ENCODE data around the gene KLHDC8B. TPM values are rescaled to one million over a fixed set of nuclear protein-coding genes. Genes with fewer than 3 reads are reported as not detected.

Gene KLHDC8B
- total RNA-seq, 2 experiments from 2014 or later, result 1.2 to 1.4 TPM

- Mint-ChIP-seq H3K27me3 (no peaks in the 10 kb centered on the region), H3K4me3 (no peak overlapping the region)
- CTCF ChIA-PET, result interaction anchor here (2.2 kb wide), 1 partner anchor 156 kb away, joined by 4 read pairs; the partner anchor contains the start of gene WDR6
Measured at GRCh38 chr3:49162751-49163419, 8.5 kb upstream of the KLHDC8B start.

GRCh38 chr3:49163609-49164008 lies 7.8 kb upstream of the KLHDC8B start:
- POLR2A ChIA-PET, result interaction anchor here (1.6 to 2.4 kb wide), 4 partner anchors 10 to 156 kb away, joined by 4 to 8 read pairs (median 6); partner anchors contain the start of genes IMPDH2, QRICH1 and WDR6
- H3K4me1 Mint-ChIP-seq, result peaks cover 39% of the 10 kb centered on the region
- H3K27ac Mint-ChIP-seq, result no peak overlapping the region
- no peak overlapping the region for H3K4me3 Mint-ChIP-seq
- H3K36me3 Mint-ChIP-seq (ENCODE audit: low read depth), result peaks cover 26% of the 10 kb centered on the region
- CTCF ChIA-PET, result interaction anchor here (2.2 kb wide), 1 partner anchor 156 kb away, joined by 4 read pairs; the partner anchor contains the start of gene WDR6
- H3K9me3 Mint-ChIP-seq, result peaks cover 2% of the 10 kb centered on the region
- DNase-seq, result no peak
- H3K27me3 Mint-ChIP-seq, result no peaks in the 10 kb centered on the region

More at GRCh38 chr3:49162751-49163419, 8.5 kb upstream of the KLHDC8B start:
- Mint-ChIP-seq H3K9me3 (peaks cover 2% of the 10 kb centered on the region), H3K36me3 (ENCODE audit: low read depth) (peaks cover 26% of the 10 kb centered on the region), H3K27ac (no peak overlapping the region), H3K4me1 (peaks cover 41% of the 10 kb centered on the region)
- POLR2A ChIA-PET, result interaction anchor here (1.6 to 1.9 kb wide), 2 partner anchors 69 to 134 kb away, joined by 4 to 6 read pairs; partner anchors contain the start of genes IMPDH2 and QRICH1
- DNase-seq, result no peak

- H3K36me3 Mint-ChIP-seq (ENCODE audit: low read depth), result peaks cover 26% of the 10 kb centered on the region
- peak overlapping the region; percentile 81 for H3K27ac Mint-ChIP-seq
- peaks cover 39% of the 10 kb centered on the region for H3K4me1 Mint-ChIP-seq
- peak overlapping the region; percentile 89 for H3K4me3 Mint-ChIP-seq
- POLR2A ChIA-PET, result interaction anchor here (0.6 to 2.4 kb wide), 10 partner anchors 9 to 449 kb away, joined by 3 to 16 read pairs (median 3); partner anchors contain the start of genes IP6K2, NDUFAF3, QRICH1 and WDR6
- CTCF ChIA-PET, result interaction anchor here (0.7 to 2.2 kb wide), 7 partner anchors 8 to 284 kb away, joined by 3 to 6 read pairs (median 3); partner anchors contain the start of genes USP19 and WDR6
- DNase-seq, result no peak
- H3K27me3 Mint-ChIP-seq, result no peaks in the 10 kb centered on the region
- H3K9me3 Mint-ChIP-seq, result peaks cover 2% of the 10 kb centered on the region
Measured at GRCh38 chr3:49164983-49165720, 6.2 kb upstream of the KLHDC8B start.

GRCh38 chr3:49165771-49166751 lies 5.3 kb upstream of the KLHDC8B start, which contains the start of gene CCDC71:
TSS of gene CCDC71 (minus strand) at chr3:49166331. CDS start at chr3:49164208, 2,123 bp downstream.
- ChIA-PET POLR2A (interaction anchor here (0.6 to 2.4 kb wide), 8 partner anchors 9 to 450 kb away, joined by 3 to 16 read pairs (median 4); partner anchors contain the start of genes IP6K2, NDUFAF3, QRICH1 and WDR6), CTCF (interaction anchor here (1.0 to 1.8 kb wide), 4 partner anchors 9 to 283 kb away, joined by 3 to 6 read pairs (median 3); partner anchors contain the start of gene USP19)
- Mint-ChIP-seq H3K4me1 (peaks cover 42% of the 10 kb centered on the region), H3K36me3 (ENCODE audit: low read depth) (peaks cover 26% of the 10 kb centered on the region), H3K27ac (peak within 1 kb of the TSS; percentile 83), H3K4me3 (peak within 1 kb of the TSS; percentile 89), H3K27me3 (no peaks in the 10 kb centered on the region), H3K9me3 (peaks cover 2% of the 10 kb centered on the region)
- peak; percentile 81 for DNase-seq

- Mint-ChIP-seq H3K36me3 (ENCODE audit: low read depth) (peaks cover 22% of the 10 kb centered on the region), H3K4me3 (peak overlapping the region; percentile 88), H3K27me3 (peaks cover under 1% of the 10 kb centered on the region), H3K4me1 (peaks cover 38% of the 10 kb centered on the region), H3K27ac (peak overlapping the region; percentile 83), H3K9me3 (peaks cover 2% of the 10 kb centered on the region)
- CTCF ChIA-PET, result no interaction called here
- POLR2A ChIA-PET, result no interaction called here
- DNase-seq, result no peak
Measured at GRCh38 chr3:49166752-49167556, 4.4 kb upstream of the KLHDC8B start.

- Mint-ChIP-seq H3K9me3 (peaks cover 2% of the 10 kb centered on the region), H3K27me3 (peaks cover 2% of the 10 kb centered on the region), H3K36me3 (ENCODE audit: low read depth) (peaks cover 3% of the 10 kb centered on the region), H3K27ac (no peak overlapping the region), H3K4me1 (peaks cover 18% of the 10 kb centered on the region), H3K4me3 (peak overlapping the region; percentile 76)
- DNase-seq, result no peak
- CTCF ChIA-PET, result interaction anchor here (0.6 to 2.8 kb wide), 19 partner anchors 10 to 299 kb away, joined by 3 to 17 read pairs (median 5); partner anchors contain the start of genes DAG1, QRICH1 and USP4
- POLR2A ChIA-PET, result interaction anchor here (1.0 to 1.5 kb wide), 3 partner anchors 13 to 150 kb away, joined by 3 to 7 read pairs (median 4); partner anchors contain the start of genes NDUFAF3 and USP19
Measured at GRCh38 chr3:49170744-49171118, 667 bp upstream of the KLHDC8B start.

- Mint-ChIP-seq H3K4me3 (peak overlapping the region; percentile 18), H3K27me3 (peaks cover 2% of the 10 kb centered on the region), H3K4me1 (peaks cover 11% of the 10 kb centered on the region), H3K36me3 (ENCODE audit: low read depth) (no peaks in the 10 kb centered on the region), H3K9me3 (no peaks in the 10 kb centered on the region), H3K27ac (no peak overlapping the region)
- CTCF ChIA-PET, result interaction anchor here (1.1 to 2.8 kb wide), 7 partner anchors 9 to 168 kb away, joined by 3 to 17 read pairs (median 5); partner anchors contain the start of genes USP19 and USP4
- no peak for DNase-seq
- POLR2A ChIA-PET, result interaction anchor here (0.8 to 1.5 kb wide), 2 partner anchors 50 to 51 kb away, joined by 3 read pairs; partner anchors contain the start of gene USP19
Measured at GRCh38 chr3:49171775-49172500, 540 bp downstream of the KLHDC8B start.

- Mint-ChIP-seq H3K4me3 (no peak overlapping the region), H3K36me3 (ENCODE audit: low read depth) (no peaks in the 10 kb centered on the region), H3K4me1 (peaks cover 11% of the 10 kb centered on the region), H3K27me3 (peaks cover 2% of the 10 kb centered on the region), H3K27ac (no peak overlapping the region), H3K9me3 (no peaks in the 10 kb centered on the region)
- ChIA-PET POLR2A (no interaction called here), CTCF (interaction anchor here (1.7 kb wide), 1 partner anchor 14 kb away, joined by 4 read pairs; no protein-coding TSS in a partner anchor)
- no peak for DNase-seq
Measured at GRCh38 chr3:49172551-49173041, 1.2 kb downstream of the KLHDC8B start.

- Mint-ChIP-seq H3K9me3 (no peaks in the 10 kb centered on the region), H3K27ac (no peak overlapping the region), H3K4me1 (peaks cover 11% of the 10 kb centered on the region), H3K36me3 (ENCODE audit: low read depth) (no peaks in the 10 kb centered on the region), H3K27me3 (peaks cover 2% of the 10 kb centered on the region), H3K4me3 (no peak overlapping the region)
- CTCF ChIA-PET, result interaction anchor here (1.1 kb wide), 1 partner anchor 276 kb away, joined by 6 read pairs; no protein-coding TSS in a partner anchor
- POLR2A ChIA-PET, result no interaction called here
- DNase-seq, result no peak
Measured at GRCh38 chr3:49173116-49173791, 1.9 kb downstream of the KLHDC8B start.

- ChIA-PET POLR2A (no interaction called here), CTCF (interaction anchor here (1.1 kb wide), 1 partner anchor 276 kb away, joined by 6 read pairs; no protein-coding TSS in a partner anchor)
- Mint-ChIP-seq H3K4me3 (no peak overlapping the region), H3K27me3 (peaks cover 5% of the 10 kb centered on the region), H3K27ac (no peak overlapping the region), H3K9me3 (no peaks in the 10 kb centered on the region), H3K36me3 (ENCODE audit: low read depth) (no peaks in the 10 kb centered on the region), H3K4me1 (peaks cover 11% of the 10 kb centered on the region)
- DNase-seq, result no peak
Measured at GRCh38 chr3:49173792-49174170, 2.4 kb downstream of the KLHDC8B start.
